T-cell (primary cell): ENCODE data around the gene HEMK1. TPM values are rescaled to one million over a fixed set of nuclear protein-coding genes. Genes with fewer than 3 reads are reported as not detected.
A peak's percentile ranks its signal among the peaks of the same experiment; 100 is the strongest.

Source experiments
- ATAC-seq, 4 experiments: fragments of 200-7000 bp in 3 of 4; fragments of 150-1000 bp in 1 of 4; cut with Tn5 transposase; replicated peaks in 1 of 4; 1 replicate in 3 of 4; 2 replicates in 1 of 4; pipeline ENCODE4 v1.10.0; 2021; ENCODE audit warnings: moderate library complexity in 3 of 4, mild to moderate bottlenecking in 2 of 4, moderate number of reproducible peaks in 1 of 4
- CTCF ChIA-PET, 2 donors: fragments of 300-600 bp; sonication (Branson Sonifier 250); formaldehyde crosslinking; loops; one replicate each; lab custom pipeline; 2022; ENCODE audit warnings: antibody characterized with exemption in 2 of 2; lab: Charles Lee
- POLR2A ChIA-PET, 2 donors: fragments of 300-600 bp; sonication (Branson Sonifier 250); formaldehyde crosslinking; loops; one replicate each; lab custom pipeline; 2022; ENCODE audit warnings: antibody characterized with exemption in 2 of 2; lab: Charles Lee
- DNase-seq, 35 experiments: peaks; one replicate each; pipeline versions ENCODE4 v3.0.0 to v3.0.0-alpha.2; 2013 to 2023
- H3K27ac ChIP-seq: one replicate; pipeline ENCODE4 v1.5.1; 2013; ENCODE audit warnings: low read length
- H3K27me3 ChIP-seq, 2 experiments: replicated peaks in 1 of 2; 1 replicate in 1 of 2; 2 replicates in 1 of 2; pipeline versions ENCODE4 v1.6.1 to v1.7.0; 2013; ENCODE audit warnings: low read length in 1 of 2, mixed read lengths in 1 of 2; ENCODE audit not compliant: control insufficient read depth in 2 of 2, insufficient read depth in 2 of 2; ENCODE audit errors: extremely low read depth in 1 of 2
- H3K36me3 ChIP-seq, 2 donors: 1 replicate in 1 of 2; 2 replicates in 1 of 2; pipeline versions ENCODE4 v1.6.1 to v1.7.0; 2013; ENCODE audit warnings: low read length in 1 of 2; ENCODE audit not compliant: control insufficient read depth in 2 of 2, insufficient read depth in 1 of 2; ENCODE audit errors: extremely low read depth in 1 of 2
- H3K4me1 ChIP-seq, 2 experiments: 1 replicate in 1 of 2; 2 replicates in 1 of 2; pipeline versions ENCODE4 v1.6.1 to v1.7.0; 2013; ENCODE audit warnings: low read length in 2 of 2, mixed read lengths in 1 of 2; ENCODE audit not compliant: insufficient read depth in 2 of 2, control insufficient read depth in 1 of 2; ENCODE audit errors: extremely low read depth in 1 of 2
- H3K4me3 ChIP-seq, 2 donors: 1 replicate in 1 of 2; 2 replicates in 1 of 2; pipeline versions ENCODE4 v1.5.1 to v1.7.0; 2013; ENCODE audit warnings: mild to moderate bottlenecking in 2 of 2, low read length in 1 of 2, moderate library complexity in 1 of 2; ENCODE audit not compliant: control insufficient read depth in 1 of 2; ENCODE audit errors: extremely low read depth in 1 of 2
- H3K9me3 ChIP-seq: 2 replicates; pipeline ENCODE4 v1.7.0; 2013
- H3K27ac Mint-ChIP-seq, 2 donors: one replicate each; pipeline ENCODE4 v1.8.0; 2020 to 2021; ENCODE audit warnings: mild to moderate bottlenecking in 2 of 2, mixed read lengths in 2 of 2
- H3K27me3 Mint-ChIP-seq, 2 donors: one replicate each; pipeline ENCODE4 v1.8.0; 2021 to 2022; ENCODE audit warnings: mixed read lengths in 2 of 2
- H3K36me3 Mint-ChIP-seq: one replicate; pipeline ENCODE4 v1.8.0; 2021; ENCODE audit warnings: mixed read lengths
- H3K4me1 Mint-ChIP-seq, 3 donors: one replicate each; pipeline ENCODE4 v1.8.0; 2020 to 2022; ENCODE audit warnings: mixed read lengths in 3 of 3, mild to moderate bottlenecking in 1 of 3
- H3K4me3 Mint-ChIP-seq, 3 donors: one replicate each; pipeline ENCODE4 v1.8.0; 2020 to 2022; ENCODE audit warnings: mild to moderate bottlenecking in 3 of 3, mixed read lengths in 3 of 3, moderate library complexity in 3 of 3
- H3K9me3 Mint-ChIP-seq, 3 donors: one replicate each; pipeline ENCODE4 v1.8.0; 2020 to 2022; ENCODE audit warnings: mixed read lengths in 3 of 3
- WGBS: methylation state at CpG from one replicate; pipeline ENCODE4 v1.1.5; 2013; ENCODE audit warnings: missing lambda C conversion rate; ENCODE audit not compliant: insufficient coverage; 5-methylcytosine and 5-hydroxymethylcytosine counted together
- total RNA-seq, 35 experiments: library from RNA in 6 of 35; stranded (reverse) in 6 of 35; fragments of 120-200 nt in 1 of 35; gene quantifications; one replicate each; pipeline versions ENCODE4 v1.2.1 to v1.2.4 and lab custom pipeline; 2013 to 2026

HEMK1 gene
- total RNA-seq, 5 donors from 2014 or later (not counting 1 experiment from before 2014, with no cell fraction given) = 35.5 to 66.6 (median 42.0) TPM

DNA sequence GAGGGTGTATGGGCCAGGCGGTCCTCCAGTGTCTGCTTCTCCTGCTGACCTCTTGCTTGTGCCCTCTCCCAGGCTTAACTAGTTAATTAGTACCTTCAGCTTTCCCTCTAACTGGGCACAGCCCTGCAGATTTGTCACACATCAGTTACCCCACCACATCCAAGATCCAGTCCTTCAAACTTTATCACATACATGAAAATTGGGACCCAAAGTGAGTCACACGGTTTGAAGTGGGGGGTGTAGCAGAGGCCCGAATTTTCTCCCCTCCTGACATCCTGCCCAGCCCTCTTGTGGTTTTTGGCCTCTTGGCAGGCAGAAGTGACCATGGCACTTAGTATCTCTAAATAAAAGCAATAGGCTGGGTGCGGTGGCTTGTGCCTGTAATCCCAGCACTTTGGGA is 51.5 kb downstream of the HEMK1 start:
- CTCF ChIA-PET = no interaction called here

DNA sequence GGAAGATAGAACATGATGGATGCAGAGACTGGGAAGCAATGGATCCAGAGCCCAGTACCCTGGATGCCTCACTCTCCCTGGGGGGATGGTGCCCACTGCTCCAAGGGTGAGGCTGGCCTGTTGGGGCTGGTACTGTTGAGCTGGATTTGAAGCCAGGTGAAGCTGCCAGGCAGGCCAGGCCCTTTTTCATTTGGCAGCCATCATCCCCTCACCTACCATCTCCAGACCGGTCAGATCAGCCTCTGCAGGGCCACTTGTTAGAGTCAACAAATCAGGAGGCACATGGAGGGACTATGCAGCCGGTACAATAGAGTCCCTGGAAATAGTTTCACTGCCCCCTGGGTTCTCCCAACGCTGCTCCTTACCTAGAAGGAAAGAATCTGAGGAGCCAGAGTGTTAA is 53.6 kb downstream of the HEMK1 start:
- 97% methylated on average over 3 of the region's 3 CpGs for WGBS
- Mint-ChIP-seq H3K36me3 (peaks cover 10% of the 10 kb centered on the region), H3K4me3 (peak overlapping the region in 1 of 3 donors; percentile 74)

More for the DNA sequence above, 51.5 kb downstream of the HEMK1 start:
- Histone ChIP-seq H3K9me3 (no peaks in the 10 kb centered on the region), H3K27ac (peak overlapping the region; percentile 58), H3K4me1 (peaks cover 50 to 97% of the 10 kb centered on the region in 2 experiments), H3K27me3 (no peaks in the 10 kb centered on the region), H3K4me3 (no peak overlapping the region), H3K36me3 (peaks cover 3 to 19% of the 10 kb centered on the region in 2 donors)
- POLR2A ChIA-PET = interaction anchor here in 1 of 2 donors (0.7 kb wide), 1 partner anchor 13 kb away, joined by 3 read pairs; no protein-coding TSS in a partner anchor
- no CpG with 5 or more reads among the region's 4 CpGs for WGBS
- peaks cover 7% of the 10 kb centered on the region for H3K36me3 Mint-ChIP-seq
- ATAC-seq (no peak), DNase-seq (no peak)
- peak overlapping the region; percentile 95 to 96 for H3K27ac Mint-ChIP-seq
- peaks cover 84 to 85% (median 84%) of the 10 kb centered on the region in 3 donors for H3K4me1 Mint-ChIP-seq
- H3K9me3 Mint-ChIP-seq = no peaks in the 10 kb centered on the region
- H3K4me3 Mint-ChIP-seq = peak overlapping the region; percentile 21 to 99 (median 46)
- no peaks in the 10 kb centered on the region for H3K27me3 Mint-ChIP-seq

DNA sequence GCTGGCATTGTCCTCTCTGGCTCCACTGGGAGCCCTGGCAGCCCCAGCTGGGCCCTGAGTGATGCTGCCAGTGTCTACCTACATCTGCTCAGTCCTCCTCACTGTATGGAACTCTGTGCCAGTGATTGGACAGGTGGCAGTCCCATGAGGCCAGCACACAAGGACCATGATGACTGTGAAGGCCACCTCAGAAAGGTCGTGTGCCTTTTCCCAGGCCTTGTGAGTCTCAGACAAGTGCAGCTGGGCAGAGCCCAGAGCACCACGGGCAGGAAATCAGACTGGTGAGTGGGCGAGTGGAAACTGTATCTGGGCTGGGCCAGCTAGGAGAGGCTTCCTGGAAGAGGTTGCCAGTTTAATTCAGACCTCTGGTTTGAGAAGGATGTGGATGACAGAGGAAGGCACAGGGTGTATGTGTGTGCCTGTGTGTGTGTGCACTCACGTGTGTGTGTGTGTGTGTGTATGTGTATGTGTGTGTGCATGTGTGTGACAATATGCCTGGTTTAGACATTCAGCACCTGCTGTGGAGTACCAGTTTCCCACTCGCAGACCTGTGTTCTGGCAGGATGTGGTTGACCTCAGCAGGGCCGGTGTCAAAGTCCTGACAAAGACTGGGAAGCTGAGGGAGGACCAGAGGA is 54.6 kb downstream of the HEMK1 start:
- Histone ChIP-seq H3K4me3 (no peak overlapping the region), H3K4me1 (peaks cover 42 to 97% of the 10 kb centered on the region in 2 experiments), H3K27ac (peak overlapping the region; percentile 68), H3K36me3 (peaks cover 3 to 29% of the 10 kb centered on the region in 2 donors), H3K9me3 (no peaks in the 10 kb centered on the region), H3K27me3 (no peaks in the 10 kb centered on the region)
- no peaks in the 10 kb centered on the region for H3K27me3 Mint-ChIP-seq
- H3K9me3 Mint-ChIP-seq = no peaks in the 10 kb centered on the region
- H3K4me1 Mint-ChIP-seq = peaks cover 93 to 96% (median 94%) of the 10 kb centered on the region in 3 donors
- peak; percentile 53 to 71 (median 68) for ATAC-seq
- POLR2A ChIA-PET = interaction anchor here in 1 of 2 donors (0.7 kb wide), 1 partner anchor 766 kb away, joined by 3 read pairs; no protein-coding TSS in a partner anchor
- CTCF ChIA-PET = interaction anchor here (0.6 to 0.7 kb wide), 2 partner anchors 29 to 1013 kb away, joined by 3 read pairs; no protein-coding TSS in a partner anchor
- peak overlapping the region; percentile 93 to 94 for H3K27ac Mint-ChIP-seq
- peak in 5 of 35 experiments; percentile 15 to 43 (median 34) for DNase-seq
- peak overlapping the region; percentile 2 to 74 (median 55) for H3K4me3 Mint-ChIP-seq
- H3K36me3 Mint-ChIP-seq = peaks cover 11% of the 10 kb centered on the region
- WGBS = 1% methylated on average over 6 of the region's 6 CpGs

More for the DNA sequence above, 53.6 kb downstream of the HEMK1 start:
- Histone ChIP-seq H3K27ac (peak overlapping the region; percentile 68), H3K9me3 (no peaks in the 10 kb centered on the region), H3K4me3 (no peak overlapping the region), H3K36me3 (peaks cover 3 to 27% of the 10 kb centered on the region in 2 donors), H3K27me3 (no peaks in the 10 kb centered on the region), H3K4me1 (peaks cover 47 to 98% of the 10 kb centered on the region in 2 experiments)
- CTCF ChIA-PET = no interaction called here
- Mint-ChIP-seq H3K9me3 (no peaks in the 10 kb centered on the region), H3K4me1 (peaks cover 93 to 95% (median 93%) of the 10 kb centered on the region in 3 donors), H3K27ac (peak overlapping the region; percentile 93 to 94), H3K27me3 (no peaks in the 10 kb centered on the region)
- ATAC-seq (no peak), DNase-seq (no peak)
- POLR2A ChIA-PET = no interaction called here

DNA sequence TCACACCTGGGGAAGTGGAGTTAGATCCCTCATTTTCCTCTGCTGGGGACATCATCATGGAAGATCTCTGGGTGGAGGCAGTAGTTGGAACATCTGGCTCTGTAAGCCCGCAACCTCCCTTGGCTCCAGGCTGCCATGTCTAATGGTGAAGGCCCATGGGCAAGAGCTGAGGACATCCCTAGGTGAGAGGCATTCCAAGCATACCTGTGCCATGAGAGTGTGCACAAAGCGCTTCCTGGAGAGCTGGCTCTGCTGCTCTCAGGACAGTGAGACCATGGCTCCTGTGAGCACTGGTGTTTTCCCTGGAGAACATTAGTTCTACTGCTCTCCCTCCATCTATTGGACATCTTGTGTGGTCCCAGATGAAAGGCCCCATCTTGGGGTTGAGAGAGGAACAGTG is 55.3 kb downstream of the HEMK1 start:
- Histone ChIP-seq H3K36me3 (peaks cover 3 to 28% of the 10 kb centered on the region in 2 donors), H3K9me3 (no peaks in the 10 kb centered on the region), H3K4me3 (no peak overlapping the region), H3K4me1 (peaks cover 37 to 97% of the 10 kb centered on the region in 2 experiments), H3K27ac (peak overlapping the region; percentile 68), H3K27me3 (no peaks in the 10 kb centered on the region)
- CTCF ChIA-PET = no interaction called here
- H3K27ac Mint-ChIP-seq = peak overlapping the region; percentile 93 to 94
- WGBS = 100% methylated on average over 1 of the region's 2 CpGs
- H3K27me3 Mint-ChIP-seq = no peaks in the 10 kb centered on the region
- H3K36me3 Mint-ChIP-seq = peaks cover 11% of the 10 kb centered on the region
- DNase-seq (no peak), ATAC-seq (no peak)
- H3K4me1 Mint-ChIP-seq = peaks cover 92 to 96% (median 93%) of the 10 kb centered on the region in 3 donors
- H3K9me3 Mint-ChIP-seq = no peaks in the 10 kb centered on the region
- POLR2A ChIA-PET = interaction anchor here in 1 of 2 donors (0.7 kb wide), 1 partner anchor 765 kb away, joined by 3 read pairs; no protein-coding TSS in a partner anchor
- H3K4me3 Mint-ChIP-seq = peak overlapping the region; percentile 2 to 74 (median 55)

DNA sequence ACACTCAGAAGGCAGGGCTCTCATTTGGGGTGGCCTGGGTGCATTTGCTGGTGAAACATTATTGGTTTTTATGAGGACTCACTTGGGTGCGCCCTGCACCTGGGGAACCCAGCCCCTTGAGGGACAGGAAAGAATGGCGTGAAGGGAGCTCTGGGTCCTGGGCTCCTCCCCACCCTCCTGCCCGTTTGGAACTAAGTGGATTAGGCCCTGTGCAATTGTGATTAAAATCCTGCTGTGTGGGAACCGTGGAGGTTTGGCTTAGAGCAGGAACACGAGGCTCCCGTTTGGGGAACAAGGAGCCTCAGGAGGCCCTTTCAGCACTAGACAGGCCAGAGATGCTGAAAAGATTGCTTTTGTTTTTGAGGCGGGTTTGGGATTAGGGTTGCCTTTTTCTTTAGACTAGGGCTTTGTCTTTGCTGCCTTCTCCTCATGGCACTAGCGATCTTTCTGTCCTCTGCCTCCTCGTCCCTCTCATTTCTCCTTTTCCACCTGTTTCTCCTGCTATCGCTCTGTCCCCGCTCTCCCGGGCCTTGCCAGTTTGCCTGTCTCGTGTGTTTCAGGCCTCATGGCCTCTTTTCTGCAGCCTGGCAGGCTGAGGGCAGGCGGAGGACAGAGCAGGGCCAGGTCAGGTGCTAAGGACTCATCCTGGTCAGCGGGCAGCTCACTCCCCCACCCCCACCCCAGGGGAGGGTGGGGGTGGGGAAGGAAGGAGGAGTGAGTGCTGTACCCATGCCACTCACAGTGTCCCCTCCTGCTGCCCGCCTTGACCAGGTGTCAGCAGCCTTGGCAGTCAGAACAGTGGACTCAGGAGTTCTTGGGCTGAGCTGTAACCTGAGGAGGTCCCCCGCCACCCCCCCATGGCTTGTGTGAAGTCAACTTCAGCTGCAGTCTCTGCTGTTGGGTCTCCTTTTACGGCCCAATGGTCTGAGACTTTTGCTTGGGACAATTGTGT is 56.2 kb downstream of the HEMK1 start:
- CTCF ChIA-PET = interaction anchor here in 1 of 2 donors (0.6 to 1.3 kb wide), 2 partner anchors 10 to 28 kb away, joined by 3 to 4 read pairs; no protein-coding TSS in a partner anchor
- H3K4me3 Mint-ChIP-seq = peak overlapping the region in 1 of 3 donors; percentile 74
- H3K4me1 Mint-ChIP-seq = peaks cover 92 to 96% (median 93%) of the 10 kb centered on the region in 3 donors
- no peak overlapping the region for H3K27ac ChIP-seq
- H3K9me3 ChIP-seq = no peaks in the 10 kb centered on the region
- H3K36me3 Mint-ChIP-seq = peaks cover 7% of the 10 kb centered on the region
- no peaks in the 10 kb centered on the region for H3K27me3 ChIP-seq
- DNase-seq (no peak), ATAC-seq (no peak)
- H3K27me3 Mint-ChIP-seq = no peaks in the 10 kb centered on the region
- no peak overlapping the region for H3K4me3 ChIP-seq
- 90% methylated on average over 12 of the region's 18 CpGs for WGBS
- peak overlapping the region; percentile 34 to 93 for H3K27ac Mint-ChIP-seq
- H3K4me1 ChIP-seq = peaks cover 34 to 97% of the 10 kb centered on the region in 2 experiments
- no peaks in the 10 kb centered on the region for H3K9me3 Mint-ChIP-seq
- peaks cover 3 to 29% of the 10 kb centered on the region in 2 donors for H3K36me3 ChIP-seq
- POLR2A ChIA-PET = no interaction called here
